HUES6 (cell line): ENCODE results near the gene KRT3.
"Not testable (repeated sequence)": the region's sequence is repeated elsewhere in the genome, so short reads cannot be mapped to it uniquely, and the experiment has no call there.

Experiments
- H3K27ac ChIP-seq: 2 replicates; pipeline ENCODE4 v1.7.0; 2013; ENCODE audit warnings: low read depth, mild to moderate bottlenecking, low read length, inconsistent platforms
- H3K27me3 ChIP-seq: 2 replicates; pipeline ENCODE4 v1.6.1; 2013; ENCODE audit warnings: low read length; ENCODE audit not compliant: control insufficient read depth, insufficient read depth
- H3K36me3 ChIP-seq: 2 replicates; pipeline ENCODE4 v1.6.1; 2013; ENCODE audit warnings: low read length; ENCODE audit not compliant: control insufficient read depth, insufficient read depth
- H3K4me1 ChIP-seq: 2 replicates; pipeline ENCODE4 v1.6.1; 2013; ENCODE audit warnings: low read length; ENCODE audit not compliant: control insufficient read depth, insufficient read depth
- H3K4me3 ChIP-seq: 2 replicates; pipeline ENCODE4 v1.5.1; 2013; ENCODE audit warnings: low read depth, low read length
- H3K9ac ChIP-seq: one replicate; pipeline ENCODE4 v1.6.1; 2013; ENCODE audit warnings: mild to moderate bottlenecking, low read length
- H3K9me3 ChIP-seq: 2 replicates; pipeline ENCODE4 v1.6.1; 2013; ENCODE audit warnings: low read depth, low read length; ENCODE audit not compliant: control insufficient read depth, insufficient read depth

The KRT3 gene

DNA sequence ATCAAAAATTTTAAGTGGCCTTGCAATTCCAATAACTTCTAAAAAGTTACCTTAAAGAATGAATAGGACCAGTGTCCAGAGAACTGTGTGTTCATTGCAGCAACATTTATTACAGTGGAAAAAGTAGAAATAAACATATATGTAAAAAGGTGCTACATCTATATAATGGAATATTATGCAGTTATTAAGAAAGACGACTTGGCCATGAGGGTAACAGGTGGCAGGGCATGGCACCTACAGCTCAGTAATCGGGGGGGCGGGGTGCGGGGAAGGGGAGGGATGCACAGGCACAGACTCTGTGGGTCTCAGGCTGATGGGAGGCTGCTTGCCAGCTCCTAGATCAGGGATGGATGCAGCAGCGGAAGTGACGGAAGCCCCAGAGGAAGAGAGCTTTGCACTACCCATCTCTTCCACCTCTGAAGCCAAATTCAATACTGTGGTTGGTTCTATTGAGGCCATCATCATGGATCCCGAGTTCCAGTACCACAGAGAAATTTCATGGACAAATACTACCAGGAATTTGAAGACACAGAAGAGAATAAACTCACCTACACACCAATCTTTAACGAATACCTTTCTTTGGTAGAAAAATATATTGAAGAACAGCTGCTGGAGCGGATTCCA is 32.8 kb downstream of the KRT3 start:
- Histone ChIP-seq H3K4me1 (no peaks in the 10 kb centered on the region), H3K9ac (no peak overlapping the region), H3K9me3 (peaks cover 27% of the 10 kb centered on the region), H3K4me3 (no peak overlapping the region), H3K27ac (no peak overlapping the region), H3K27me3 (peaks cover 11% of the 10 kb centered on the region), H3K36me3 (no peaks in the 10 kb centered on the region)

DNA sequence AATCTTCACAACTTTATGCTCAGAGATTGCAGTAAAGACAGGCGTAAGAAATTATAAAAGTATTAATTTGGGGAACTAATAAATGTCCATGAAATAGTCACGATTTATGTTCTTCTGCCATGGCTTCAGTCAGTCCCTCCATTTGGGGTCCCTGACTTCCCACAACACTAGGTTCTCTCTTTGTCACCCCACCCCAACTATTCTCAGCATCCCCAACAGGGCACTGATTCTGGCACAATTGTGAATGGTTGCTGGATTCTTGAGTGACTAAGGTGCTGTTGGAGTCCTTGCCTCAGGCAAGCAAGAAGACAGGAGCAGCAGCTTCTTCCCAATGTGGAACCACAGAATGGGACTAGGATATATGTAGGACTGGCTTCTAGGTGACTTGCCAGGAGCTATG is 34.1 kb downstream of the KRT3 start:
- Histone ChIP-seq H3K9ac (no peak overlapping the region), H3K27me3 (peaks cover 25% of the 10 kb centered on the region), H3K27ac (no peak overlapping the region), H3K4me1 (no peaks in the 10 kb centered on the region), H3K36me3 (no peaks in the 10 kb centered on the region), H3K9me3 (peaks cover 27% of the 10 kb centered on the region), H3K4me3 (no peak overlapping the region)

DNA sequence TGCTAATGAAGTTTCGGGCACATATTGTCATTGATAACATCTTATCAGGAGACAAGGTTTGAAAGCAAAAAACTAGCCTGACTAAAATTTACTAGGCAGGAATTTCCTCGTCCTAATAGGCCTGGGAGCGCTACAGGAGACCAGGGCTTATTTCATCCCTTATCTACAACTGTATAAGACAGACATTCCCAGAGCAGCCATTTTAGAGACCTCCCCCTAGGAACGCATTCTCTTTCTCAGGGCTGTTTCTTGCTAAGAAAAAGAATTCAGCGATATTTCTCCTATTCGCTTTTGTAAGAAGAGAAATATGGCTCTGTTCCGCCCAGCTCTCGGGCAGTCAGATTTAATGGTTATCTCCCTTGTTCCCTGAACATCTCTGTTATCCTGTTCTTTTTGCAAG is 34.7 kb downstream of the KRT3 start:
- not testable (repeated sequence) for H3K9ac ChIP-seq, H3K36me3 ChIP-seq, H3K27ac ChIP-seq, H3K4me1 ChIP-seq, H3K4me3 ChIP-seq
- peaks cover 27% of the 10 kb centered on the region for H3K9me3 ChIP-seq
- H3K27me3 ChIP-seq = peaks cover 30% of the 10 kb centered on the region

DNA sequence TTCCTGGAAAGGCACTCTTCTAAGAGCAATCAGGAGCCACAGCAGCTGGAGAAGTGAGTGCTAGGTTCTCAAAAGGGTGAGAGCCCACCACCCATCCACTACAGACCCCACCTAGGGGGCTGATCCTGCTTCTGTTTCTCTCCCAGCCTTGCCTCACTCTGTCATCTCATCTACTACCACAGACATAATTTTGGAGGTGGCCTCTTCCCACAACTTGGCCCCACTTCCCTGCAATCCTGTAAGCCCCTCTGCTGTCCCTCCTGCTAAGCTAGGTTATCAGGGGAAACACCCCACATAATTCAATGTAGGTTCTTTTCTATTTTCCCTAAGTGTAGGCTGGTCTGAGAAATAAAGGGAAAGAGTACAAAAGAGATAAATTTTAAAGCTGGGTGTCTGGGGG is 35.3 kb downstream of the KRT3 start:
- H3K27ac ChIP-seq = no peak overlapping the region
- peaks cover 27% of the 10 kb centered on the region for H3K9me3 ChIP-seq
- H3K27me3 ChIP-seq = peaks cover 33% of the 10 kb centered on the region
- no peak overlapping the region for H3K9ac ChIP-seq
- no peak overlapping the region for H3K4me3 ChIP-seq
- no peaks in the 10 kb centered on the region for H3K36me3 ChIP-seq
- no peaks in the 10 kb centered on the region for H3K4me1 ChIP-seq

DNA sequence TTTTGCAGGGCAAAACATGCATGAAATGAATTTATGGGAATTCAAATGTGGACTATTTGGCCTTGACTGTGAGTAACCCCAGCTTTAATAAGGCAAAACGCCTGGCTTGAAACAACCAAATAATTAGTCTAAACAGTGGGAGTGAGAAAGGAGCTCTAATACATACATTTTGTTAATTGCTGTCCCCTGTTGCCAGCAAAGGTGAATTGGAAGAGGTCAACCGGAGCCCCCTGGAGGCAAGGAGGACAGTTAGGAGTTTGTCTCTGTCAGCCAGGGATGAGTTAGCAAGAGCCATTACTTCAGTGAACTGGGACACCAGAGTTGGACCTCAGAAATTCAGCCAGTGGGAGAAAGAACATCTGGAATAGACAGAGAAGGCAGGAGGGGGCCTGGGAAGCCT is 36.2 kb downstream of the KRT3 start:
- H3K9me3 ChIP-seq = peaks cover 27% of the 10 kb centered on the region
- H3K27me3 ChIP-seq = peaks cover 39% of the 10 kb centered on the region
- H3K4me3 ChIP-seq = no peak overlapping the region
- no peak overlapping the region for H3K9ac ChIP-seq
- no peaks in the 10 kb centered on the region for H3K4me1 ChIP-seq
- H3K36me3 ChIP-seq = no peaks in the 10 kb centered on the region
- no peak overlapping the region for H3K27ac ChIP-seq

DNA sequence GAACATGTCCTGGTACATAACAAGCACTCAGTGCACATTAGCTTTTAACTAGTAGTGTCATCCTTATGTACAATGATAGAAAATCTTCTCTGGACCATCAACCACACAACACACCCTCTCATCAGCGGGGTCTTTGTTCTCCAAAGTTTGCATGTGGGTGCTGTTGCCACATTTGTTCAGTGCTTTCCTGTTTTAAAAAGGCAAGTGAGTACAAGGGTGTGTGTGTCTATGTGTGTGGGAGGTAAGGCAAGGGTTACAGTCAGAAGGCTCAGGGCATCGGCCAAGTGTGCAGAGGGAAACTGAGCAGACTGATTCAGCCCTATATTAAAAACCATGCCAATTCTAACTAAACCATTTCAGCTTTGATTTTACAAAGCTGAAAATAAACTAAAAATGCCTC is 36.7 kb downstream of the KRT3 start:
- H3K9me3 ChIP-seq = peaks cover 27% of the 10 kb centered on the region
- no peaks in the 10 kb centered on the region for H3K4me1 ChIP-seq
- no peaks in the 10 kb centered on the region for H3K36me3 ChIP-seq
- H3K4me3 ChIP-seq = no peak overlapping the region
- H3K9ac ChIP-seq = no peak overlapping the region
- peaks cover 40% of the 10 kb centered on the region for H3K27me3 ChIP-seq
- H3K27ac ChIP-seq = no peak overlapping the region

DNA sequence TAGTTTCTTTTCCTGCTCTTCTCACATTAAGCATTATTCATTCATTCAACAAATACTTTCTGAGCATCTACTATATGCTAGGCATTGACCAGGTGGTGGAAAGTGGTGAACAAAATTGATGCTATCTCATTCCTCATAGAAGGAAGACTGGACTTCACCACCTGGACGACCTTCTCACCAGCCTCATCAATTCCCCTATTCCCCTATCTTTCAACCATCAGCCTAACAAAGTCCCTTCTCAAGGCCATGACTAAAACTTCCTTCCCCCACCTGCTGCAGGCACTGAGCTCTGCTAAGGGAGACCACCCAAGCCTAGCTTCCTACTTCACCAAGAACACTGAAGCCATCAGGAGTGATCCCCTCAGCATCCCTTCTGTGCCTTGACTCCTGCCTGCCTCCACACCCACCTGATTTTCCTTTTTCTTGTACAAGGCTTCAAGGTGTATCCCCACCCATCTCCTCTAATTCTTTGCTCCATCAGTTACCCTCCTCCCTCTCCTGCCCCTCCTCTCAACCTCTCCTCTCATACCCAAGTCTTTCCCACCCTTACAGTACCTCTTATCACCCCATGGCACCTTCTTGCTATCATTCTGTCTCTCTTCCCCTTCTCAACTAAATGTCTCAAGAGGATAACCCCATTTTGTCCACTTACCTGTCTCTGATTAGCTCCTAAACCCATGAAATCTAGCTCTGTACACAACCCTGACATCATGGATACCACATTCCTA is 38.3 kb downstream of the KRT3 start:
- H3K4me3 ChIP-seq = no peak overlapping the region
- H3K36me3 ChIP-seq = no peaks in the 10 kb centered on the region
- no peaks in the 10 kb centered on the region for H3K4me1 ChIP-seq
- H3K9ac ChIP-seq = no peak overlapping the region
- no peak overlapping the region for H3K27ac ChIP-seq
- peaks cover 54% of the 10 kb centered on the region for H3K27me3 ChIP-seq
- H3K9me3 ChIP-seq = peaks cover 25% of the 10 kb centered on the region

DNA sequence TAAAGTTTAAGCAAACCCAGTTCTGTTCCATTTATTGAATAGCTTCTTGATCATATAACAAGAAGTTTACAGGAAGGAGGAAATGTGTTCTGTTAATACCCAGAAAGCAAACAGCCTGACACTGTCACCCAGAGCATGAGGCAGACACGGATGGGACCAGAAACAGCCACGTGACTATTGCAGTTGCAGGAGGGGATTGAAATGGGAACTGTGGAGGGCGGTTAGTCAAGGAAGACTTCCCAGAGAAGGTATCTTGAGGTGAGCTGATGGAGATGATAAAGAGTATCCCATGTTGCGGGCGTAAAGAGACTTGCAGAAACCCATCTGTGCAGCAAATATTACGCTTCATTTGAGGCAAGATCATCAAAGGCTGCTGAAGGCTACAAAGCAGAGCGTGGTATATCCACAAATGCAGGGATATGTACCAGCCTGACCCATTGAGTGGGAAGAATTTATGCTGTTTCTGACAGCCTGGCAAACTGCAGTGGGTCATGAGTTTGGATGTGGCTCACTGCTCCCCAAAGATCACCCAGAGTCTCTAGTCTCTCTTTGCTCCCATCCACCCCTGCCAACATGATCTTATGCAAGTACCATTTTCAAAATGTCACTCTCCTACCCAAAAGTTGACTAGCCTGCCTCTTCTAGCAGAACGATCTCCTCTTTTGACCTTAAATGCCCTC is 39.5 kb downstream of the KRT3 start:
- peaks cover 63% of the 10 kb centered on the region for H3K27me3 ChIP-seq
- H3K9ac ChIP-seq = no peak overlapping the region
- peaks cover 17% of the 10 kb centered on the region for H3K9me3 ChIP-seq
- no peaks in the 10 kb centered on the region for H3K36me3 ChIP-seq
- no peak overlapping the region for H3K27ac ChIP-seq
- no peaks in the 10 kb centered on the region for H3K4me1 ChIP-seq
- H3K4me3 ChIP-seq = no peak overlapping the region

DNA sequence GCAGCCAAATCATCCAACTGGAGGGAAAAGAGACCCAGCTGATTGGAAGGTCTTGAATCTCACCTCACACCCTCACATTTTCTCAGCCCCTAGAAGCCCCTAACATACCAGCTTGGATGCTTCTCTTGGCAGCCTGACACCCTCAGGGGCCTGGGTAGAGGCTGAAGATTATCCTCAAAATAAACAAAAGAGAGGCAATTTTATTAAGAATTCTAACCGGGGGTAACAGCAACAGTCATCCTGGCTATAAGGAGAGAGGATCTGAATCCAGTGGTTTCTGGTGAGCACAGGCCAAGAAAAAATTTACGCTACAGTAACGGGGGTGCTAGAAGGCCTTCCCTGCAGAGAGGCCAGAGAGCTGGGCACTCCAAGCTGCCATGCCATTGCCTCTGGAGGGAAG is 40.4 kb downstream of the KRT3 start:
- no peaks in the 10 kb centered on the region for H3K4me1 ChIP-seq
- no peak overlapping the region for H3K27ac ChIP-seq
- H3K27me3 ChIP-seq = peaks cover 69% of the 10 kb centered on the region
- peaks cover 14% of the 10 kb centered on the region for H3K9me3 ChIP-seq
- H3K4me3 ChIP-seq = no peak overlapping the region
- H3K36me3 ChIP-seq = no peaks in the 10 kb centered on the region
- H3K9ac ChIP-seq = no peak overlapping the region

DNA sequence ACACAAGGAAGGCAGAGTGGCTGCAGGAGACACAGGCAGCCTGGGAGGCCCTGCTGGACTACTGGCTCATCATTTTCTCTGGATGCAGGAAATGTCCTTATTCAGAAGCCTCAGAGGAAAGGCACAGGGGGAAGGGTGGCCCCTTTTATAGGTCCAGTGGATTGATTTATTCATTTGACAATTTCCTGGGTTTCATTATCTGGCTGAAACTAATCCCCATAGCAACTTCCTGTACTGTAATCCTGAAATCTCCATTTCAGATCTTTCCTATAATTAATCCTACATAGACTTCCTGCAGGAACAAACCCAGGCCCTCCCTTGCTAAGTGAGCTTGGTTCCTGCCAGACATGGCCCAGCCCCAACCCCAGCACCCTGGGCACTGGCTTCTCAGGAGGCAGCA is 41.8 kb downstream of the KRT3 start:
- Histone ChIP-seq H3K27ac (no peak overlapping the region), H3K27me3 (peaks cover 74% of the 10 kb centered on the region), H3K36me3 (no peaks in the 10 kb centered on the region), H3K9ac (no peak overlapping the region), H3K9me3 (peaks cover 4% of the 10 kb centered on the region; the same call in 1 of the 2 replicates), H3K4me3 (no peak overlapping the region), H3K4me1 (no peaks in the 10 kb centered on the region)

DNA sequence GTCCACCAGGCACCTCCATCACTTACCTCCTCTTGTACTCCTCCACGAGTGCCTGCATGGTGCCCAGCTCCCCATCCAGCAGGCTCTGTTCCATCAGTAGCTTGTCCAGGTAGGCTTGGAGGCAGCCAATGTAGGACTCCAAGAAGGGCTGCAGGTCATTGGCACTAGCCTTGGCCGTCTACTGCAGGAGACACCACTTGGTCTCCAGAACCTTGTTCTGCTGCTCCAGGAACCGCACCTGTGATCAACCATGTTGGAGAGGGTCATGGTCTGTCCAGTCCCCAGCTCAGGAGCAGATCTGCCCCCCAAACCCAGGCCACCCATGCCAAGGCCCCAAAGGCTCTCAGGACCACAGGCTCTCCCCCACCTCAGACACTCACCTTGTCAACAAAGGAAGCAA is 42.6 kb downstream of the KRT3 start:
- H3K27me3 ChIP-seq = peaks cover 73% of the 10 kb centered on the region
- H3K9me3 ChIP-seq = no peaks in the 10 kb centered on the region

More for the DNA sequence above, 42.6 kb downstream of the KRT3 start:
- Histone ChIP-seq H3K4me1 (no peaks in the 10 kb centered on the region), H3K9ac (no peak overlapping the region), H3K36me3 (no peaks in the 10 kb centered on the region), H3K4me3 (no peak overlapping the region), H3K27ac (no peak overlapping the region)
